ENCODE data around the gene ZBTB21.
"Not testable (repeated sequence)": the region's sequence is repeated elsewhere in the genome, so short reads cannot be mapped to it uniquely, and the experiment has no call there.

The ZBTB21 gene

DNA sequence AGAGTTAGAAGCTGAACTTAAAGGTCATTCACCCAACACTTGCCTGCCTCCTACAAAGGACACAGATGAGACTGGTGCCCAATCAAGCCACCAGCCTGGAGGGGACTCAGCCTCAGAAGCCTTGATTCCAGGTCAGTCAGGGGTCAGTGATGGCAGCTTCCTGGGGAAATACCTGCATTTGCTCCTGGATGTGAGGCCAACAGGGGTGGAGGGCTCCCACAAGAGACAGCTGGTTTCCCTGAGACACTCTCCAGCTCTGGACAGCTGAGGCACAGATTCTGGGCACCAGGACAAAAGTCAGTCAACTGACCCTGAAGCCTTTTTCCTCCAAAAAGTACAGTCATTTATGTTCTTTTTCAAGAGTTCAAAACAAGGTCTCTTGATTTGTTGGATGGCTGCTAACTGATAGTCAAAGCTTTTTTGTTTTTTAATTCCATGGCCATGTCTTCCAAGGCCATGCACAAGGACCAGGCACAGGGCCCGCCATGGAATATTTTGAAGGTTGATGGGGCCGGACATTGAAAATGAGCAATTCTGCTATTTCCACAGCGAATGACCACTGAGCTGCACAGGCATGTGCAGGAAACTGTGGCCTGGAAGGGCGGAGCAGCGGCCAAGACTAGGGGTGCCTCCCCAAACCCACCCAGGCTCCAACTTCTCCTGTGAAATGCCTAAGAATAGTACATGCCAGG, 58.1 kb downstream of the ZBTB21 start:
- Histone ChIP-seq H3K79me2 (ENCODE audit: insufficient read depth, low read depth) (no peaks in the 10 kb centered on the region), H3K27ac (no peak overlapping the region), H3K27me3 (ENCODE audit: insufficient read depth, low read depth) (no peaks in the 10 kb centered on the region), H3K4me2 (no peak overlapping the region), H3K36me3 (ENCODE audit: insufficient read depth) (no peaks in the 10 kb centered on the region), H3K4me1 (ENCODE audit: low read depth, poor library complexity, severe bottlenecking) (no peaks in the 10 kb centered on the region), H3K4me3 (IDR thresholded peaks at IDR 0.05; ENCODE audit: insufficient read depth, low read depth, low read length) (no peak overlapping the region), H4K20me1 (ENCODE audit: insufficient read depth) (no peaks in the 10 kb centered on the region), H3K9ac (no peak overlapping the region), H2AFZ (ENCODE audit: low read depth) (no peak overlapping the region)
- TF ChIP-seq, protein P1, sequence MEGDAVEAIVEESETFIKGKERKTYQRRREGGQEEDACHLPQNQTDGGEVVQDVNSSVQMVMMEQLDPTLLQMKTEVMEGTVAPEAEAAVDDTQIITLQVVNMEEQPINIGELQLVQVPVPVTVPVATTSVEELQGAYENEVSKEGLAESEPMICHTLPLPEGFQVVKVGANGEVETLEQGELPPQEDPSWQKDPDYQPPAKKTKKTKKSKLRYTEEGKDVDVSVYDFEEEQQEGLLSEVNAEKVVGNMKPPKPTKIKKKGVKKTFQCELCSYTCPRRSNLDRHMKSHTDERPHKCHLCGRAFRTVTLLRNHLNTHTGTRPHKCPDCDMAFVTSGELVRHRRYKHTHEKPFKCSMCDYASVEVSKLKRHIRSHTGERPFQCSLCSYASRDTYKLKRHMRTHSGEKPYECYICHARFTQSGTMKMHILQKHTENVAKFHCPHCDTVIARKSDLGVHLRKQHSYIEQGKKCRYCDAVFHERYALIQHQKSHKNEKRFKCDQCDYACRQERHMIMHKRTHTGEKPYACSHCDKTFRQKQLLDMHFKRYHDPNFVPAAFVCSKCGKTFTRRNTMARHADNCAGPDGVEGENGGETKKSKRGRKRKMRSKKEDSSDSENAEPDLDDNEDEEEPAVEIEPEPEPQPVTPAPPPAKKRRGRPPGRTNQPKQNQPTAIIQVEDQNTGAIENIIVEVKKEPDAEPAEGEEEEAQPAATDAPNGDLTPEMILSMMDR (conservative IDR thresholded peaks at IDR 0.05; ENCODE audit: low read depth, low read length): no peak

DNA sequence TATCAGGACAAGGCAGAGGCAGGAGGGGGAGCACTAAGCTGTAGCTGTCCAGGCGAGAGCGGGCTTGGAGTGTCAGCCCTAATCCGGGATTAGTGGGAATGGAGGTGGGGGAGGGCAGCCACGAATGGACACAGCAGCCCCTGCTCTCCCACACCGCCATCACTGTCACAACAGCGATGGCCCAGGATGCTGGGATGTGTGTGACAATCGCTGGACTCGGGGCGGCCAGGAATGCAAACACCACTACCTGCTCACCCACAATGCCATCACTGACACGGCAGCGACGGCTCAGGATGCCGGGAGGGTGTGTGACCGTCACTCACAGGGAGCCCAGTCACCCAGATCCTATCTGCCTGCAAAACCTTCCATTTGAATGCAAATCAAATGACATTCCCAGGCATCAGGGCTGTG, 59.2 kb downstream of the ZBTB21 start:
- Histone ChIP-seq H3K4me3 (IDR thresholded peaks at IDR 0.05; ENCODE audit: insufficient read depth, low read depth, low read length) (no peak overlapping the region), H3K27me3 (ENCODE audit: insufficient read depth, low read depth) (no peaks in the 10 kb centered on the region), H3K4me1 (ENCODE audit: low read depth, poor library complexity, severe bottlenecking) (no peaks in the 10 kb centered on the region), H2AFZ (ENCODE audit: low read depth) (no peak overlapping the region), H3K9ac (no peak overlapping the region), H4K20me1 (ENCODE audit: insufficient read depth) (no peaks in the 10 kb centered on the region), H3K79me2 (ENCODE audit: insufficient read depth, low read depth) (no peaks in the 10 kb centered on the region), H3K27ac (no peak overlapping the region), H3K36me3 (ENCODE audit: insufficient read depth) (no peaks in the 10 kb centered on the region), H3K4me2 (no peak overlapping the region)
- TF ChIP-seq, protein P1 (conservative IDR thresholded peaks at IDR 0.05; ENCODE audit: low read depth, low read length): no peak

DNA sequence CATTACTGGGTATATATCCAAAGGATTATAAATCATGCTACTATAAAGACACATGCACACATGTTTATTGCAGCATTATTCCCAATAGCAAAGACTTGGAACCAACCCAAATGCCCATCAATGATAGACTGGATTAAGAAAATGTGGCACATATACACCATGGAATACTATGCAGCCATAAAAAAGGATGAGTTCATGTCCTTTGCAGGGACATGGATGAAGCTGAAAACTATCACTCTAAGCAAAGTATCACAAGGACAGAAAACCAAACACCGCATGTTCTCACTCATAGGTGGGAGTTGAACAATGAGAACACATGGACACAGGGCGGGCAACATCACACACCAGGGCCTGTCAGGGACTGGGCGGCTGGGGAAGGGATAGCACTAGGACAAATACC, 60.5 kb downstream of the ZBTB21 start:
- not testable (repeated sequence) for H3K4me3 ChIP-seq (IDR thresholded peaks at IDR 0.05; ENCODE audit: insufficient read depth, low read depth, low read length); H3K27me3 ChIP-seq (ENCODE audit: insufficient read depth, low read depth); H3K36me3 ChIP-seq (ENCODE audit: insufficient read depth); H3K4me2 ChIP-seq; H3K27ac ChIP-seq; H3K79me2 ChIP-seq (ENCODE audit: insufficient read depth, low read depth); H4K20me1 ChIP-seq (ENCODE audit: insufficient read depth); H2AFZ ChIP-seq (ENCODE audit: low read depth); H3K4me1 ChIP-seq (ENCODE audit: low read depth, poor library complexity, severe bottlenecking); H3K9ac ChIP-seq

DNA sequence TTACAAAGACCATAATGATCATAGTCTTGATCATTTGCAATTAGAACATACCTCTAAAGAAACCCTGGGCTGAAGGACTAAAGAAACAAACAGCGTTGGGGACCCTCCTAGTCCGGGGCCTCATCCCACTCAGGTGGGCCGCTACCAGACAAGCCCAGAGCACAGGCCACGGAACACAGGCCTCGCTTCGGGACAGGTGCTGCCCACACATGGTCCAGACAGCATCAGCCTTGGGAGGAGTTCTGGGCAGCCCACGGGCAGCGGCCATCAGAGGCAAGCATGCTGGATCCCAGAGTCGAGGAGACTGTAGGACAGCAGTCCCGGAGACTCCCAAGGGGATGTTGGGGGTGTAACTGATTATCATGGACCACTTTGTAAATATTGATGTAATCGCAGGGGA, 61.3 kb downstream of the ZBTB21 start:
- TF ChIP-seq, protein P1 (conservative IDR thresholded peaks at IDR 0.05; ENCODE audit: low read depth, low read length): no peak
- Histone ChIP-seq H4K20me1 (ENCODE audit: insufficient read depth) (no peaks in the 10 kb centered on the region), H3K4me3 (IDR thresholded peaks at IDR 0.05; ENCODE audit: insufficient read depth, low read depth, low read length) (no peak overlapping the region), H3K79me2 (ENCODE audit: insufficient read depth, low read depth) (no peaks in the 10 kb centered on the region), H3K36me3 (ENCODE audit: insufficient read depth) (no peaks in the 10 kb centered on the region), H2AFZ (ENCODE audit: low read depth) (no peak overlapping the region), H3K27ac (no peak overlapping the region), H3K27me3 (ENCODE audit: insufficient read depth, low read depth) (no peaks in the 10 kb centered on the region), H3K9ac (no peak overlapping the region), H3K4me2 (no peak overlapping the region), H3K4me1 (ENCODE audit: low read depth, poor library complexity, severe bottlenecking) (no peaks in the 10 kb centered on the region)

DNA sequence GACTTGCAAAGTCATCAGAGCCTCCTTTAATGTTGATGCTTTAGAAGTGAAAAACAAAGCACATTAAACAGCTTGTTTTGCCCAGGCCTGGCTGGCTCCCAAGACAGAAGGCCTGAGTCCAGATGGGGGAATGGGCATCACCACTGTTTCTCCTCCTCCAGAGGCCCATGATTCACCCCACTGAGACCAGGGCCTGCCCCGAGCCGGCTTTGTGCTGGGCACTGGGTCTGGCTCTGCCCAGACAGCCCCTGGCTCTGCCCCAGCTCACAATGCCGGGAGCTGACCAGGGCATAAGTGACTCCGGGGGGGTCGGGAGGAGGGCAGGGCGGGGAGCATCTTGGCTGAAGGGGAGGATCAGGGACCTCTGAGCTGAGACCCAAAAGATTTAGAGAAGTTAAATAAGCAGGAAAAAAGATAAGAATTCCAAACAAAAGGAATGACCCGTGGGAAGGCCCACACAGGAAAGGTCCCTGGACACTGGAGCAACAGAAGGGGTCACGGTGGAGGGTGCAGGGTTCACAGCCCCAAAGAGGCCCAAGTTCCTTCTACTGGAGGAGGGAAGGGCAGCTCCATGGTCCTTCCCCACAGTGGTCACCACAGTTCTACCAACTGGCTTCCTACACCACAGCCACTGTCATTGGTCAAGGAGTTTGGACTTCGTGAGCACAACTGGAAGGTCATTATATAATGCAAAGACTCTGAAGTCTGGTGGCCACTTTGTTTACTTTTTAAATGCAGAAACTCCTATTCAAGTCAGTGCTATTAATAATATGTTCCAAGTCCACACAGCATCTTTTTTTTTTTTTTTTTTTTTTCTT, 61.9 kb downstream of the ZBTB21 start:
- no peaks in the 10 kb centered on the region for H3K27me3 ChIP-seq (ENCODE audit: insufficient read depth, low read depth)
- H3K4me3 ChIP-seq (IDR thresholded peaks at IDR 0.05; ENCODE audit: insufficient read depth, low read depth, low read length): no peak overlapping the region
- TF ChIP-seq, protein P1 (conservative IDR thresholded peaks at IDR 0.05; ENCODE audit: low read depth, low read length): no peak
- no peak overlapping the region for H2AFZ ChIP-seq (ENCODE audit: low read depth)
- no peak overlapping the region for H3K27ac ChIP-seq
- H3K36me3 ChIP-seq (ENCODE audit: insufficient read depth): no peaks in the 10 kb centered on the region
- no peak overlapping the region for H3K4me2 ChIP-seq
- no peaks in the 10 kb centered on the region for H3K79me2 ChIP-seq (ENCODE audit: insufficient read depth, low read depth)
- H3K9ac ChIP-seq: no peak overlapping the region
- H3K4me1 ChIP-seq (ENCODE audit: low read depth, poor library complexity, severe bottlenecking): no peaks in the 10 kb centered on the region
- no peaks in the 10 kb centered on the region for H4K20me1 ChIP-seq (ENCODE audit: insufficient read depth)
